ENCODE data around the gene CKS1B.
A peak's percentile ranks its signal among the peaks of the same experiment; 100 is the strongest.

CKS1B gene

DNA sequence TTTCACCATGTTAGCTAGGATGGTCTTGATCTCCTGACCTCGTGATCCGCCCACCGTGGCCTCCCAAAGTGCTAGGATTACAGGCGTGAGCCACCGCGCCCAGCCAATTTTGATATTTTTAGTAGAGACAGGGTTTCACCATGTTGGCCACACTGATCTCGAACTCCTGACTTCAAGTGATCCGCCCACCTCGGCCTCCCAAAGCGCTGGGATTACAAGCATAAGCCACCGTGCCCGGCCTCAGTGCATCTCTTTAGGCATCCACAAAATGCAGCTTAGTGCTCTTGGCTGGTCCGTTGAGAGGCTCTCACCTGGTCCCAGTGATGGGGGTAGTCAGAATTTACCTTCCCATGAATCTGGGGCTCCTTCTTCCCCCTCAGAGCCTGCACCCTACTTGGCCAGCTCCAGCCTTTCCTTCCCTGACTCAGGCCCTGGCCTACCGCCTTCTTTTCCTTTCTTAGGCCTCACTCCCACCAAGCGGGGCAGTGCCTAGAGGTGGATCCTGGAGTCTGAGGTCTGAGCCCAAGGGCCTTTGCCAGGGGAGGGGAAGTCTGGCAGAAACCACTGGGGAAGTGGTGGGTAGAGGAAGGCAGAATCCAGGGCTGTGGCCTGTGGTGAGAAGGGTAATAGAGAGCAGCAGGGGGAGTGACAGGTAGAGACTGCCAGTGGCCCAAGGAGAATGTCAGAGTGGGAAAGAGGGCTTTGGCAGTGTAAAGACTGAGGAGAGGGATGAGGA lies 22.7 kb downstream of the CKS1B start:
- H3K36me3 Mint-ChIP-seq (ENCODE audit: low read depth): no peaks in the 10 kb centered on the region
- H3K4me3 Mint-ChIP-seq: no peak overlapping the region
- H3K27ac Mint-ChIP-seq: no peak overlapping the region
- no peaks in the 10 kb centered on the region for H3K9me3 Mint-ChIP-seq
- peaks cover 29% of the 10 kb centered on the region for H3K4me1 Mint-ChIP-seq (ENCODE audit: low read depth)
- H3K27me3 Mint-ChIP-seq: peaks cover 7% of the 10 kb centered on the region

- Mint-ChIP-seq H3K4me3 (no peak overlapping the region), H3K9me3 (no peaks in the 10 kb centered on the region), H3K4me1 (ENCODE audit: low read depth) (peaks cover 29% of the 10 kb centered on the region), H3K27me3 (peaks cover 7% of the 10 kb centered on the region), H3K36me3 (ENCODE audit: low read depth) (no peaks in the 10 kb centered on the region), H3K27ac (no peak overlapping the region)
These were observed 23.8 kb downstream of the CKS1B start for GRCh38 chr1:154998201-154998780.

GRCh38 chr1:154998818-154999570 lies 24.5 kb downstream of the CKS1B start:
- Mint-ChIP-seq H3K9me3 (no peaks in the 10 kb centered on the region), H3K4me3 (peak overlapping the region; percentile 70), H3K4me1 (ENCODE audit: low read depth) (peaks cover 35% of the 10 kb centered on the region), H3K27me3 (peaks cover 7% of the 10 kb centered on the region), H3K36me3 (ENCODE audit: low read depth) (no peaks in the 10 kb centered on the region), H3K27ac (peak overlapping the region; percentile 92)

- Mint-ChIP-seq H3K27me3 (peaks cover 7% of the 10 kb centered on the region), H3K27ac (peak overlapping the region; percentile 93), H3K36me3 (ENCODE audit: low read depth) (no peaks in the 10 kb centered on the region), H3K4me1 (ENCODE audit: low read depth) (peaks cover 43% of the 10 kb centered on the region), H3K9me3 (no peaks in the 10 kb centered on the region), H3K4me3 (peak overlapping the region; percentile 81)
These were observed 25.3 kb downstream of the CKS1B start for GRCh38 chr1:154999571-155000410.

GRCh38 chr1:155000411-155000725 lies 25.9 kb downstream of the CKS1B start:
- peak overlapping the region; percentile 93 for H3K27ac Mint-ChIP-seq
- peak overlapping the region; percentile 81 for H3K4me3 Mint-ChIP-seq
- no peaks in the 10 kb centered on the region for H3K9me3 Mint-ChIP-seq
- H3K36me3 Mint-ChIP-seq (ENCODE audit: low read depth): no peaks in the 10 kb centered on the region
- peaks cover 48% of the 10 kb centered on the region for H3K4me1 Mint-ChIP-seq (ENCODE audit: low read depth)
- peaks cover 7% of the 10 kb centered on the region for H3K27me3 Mint-ChIP-seq

GRCh38 chr1:155000726-155001424 lies 26.4 kb downstream of the CKS1B start:
- H3K27ac Mint-ChIP-seq: peak overlapping the region; percentile 93
- no peaks in the 10 kb centered on the region for H3K36me3 Mint-ChIP-seq (ENCODE audit: low read depth)
- peaks cover 5% of the 10 kb centered on the region for H3K27me3 Mint-ChIP-seq
- no peaks in the 10 kb centered on the region for H3K9me3 Mint-ChIP-seq
- H3K4me1 Mint-ChIP-seq (ENCODE audit: low read depth): peaks cover 53% of the 10 kb centered on the region
- peak overlapping the region; percentile 81 for H3K4me3 Mint-ChIP-seq

- H3K9me3 Mint-ChIP-seq: no peaks in the 10 kb centered on the region
- peaks cover under 1% of the 10 kb centered on the region for H3K27me3 Mint-ChIP-seq
These were observed 26.9 kb downstream of the CKS1B start for GRCh38 chr1:155001425-155001674.

DNA sequence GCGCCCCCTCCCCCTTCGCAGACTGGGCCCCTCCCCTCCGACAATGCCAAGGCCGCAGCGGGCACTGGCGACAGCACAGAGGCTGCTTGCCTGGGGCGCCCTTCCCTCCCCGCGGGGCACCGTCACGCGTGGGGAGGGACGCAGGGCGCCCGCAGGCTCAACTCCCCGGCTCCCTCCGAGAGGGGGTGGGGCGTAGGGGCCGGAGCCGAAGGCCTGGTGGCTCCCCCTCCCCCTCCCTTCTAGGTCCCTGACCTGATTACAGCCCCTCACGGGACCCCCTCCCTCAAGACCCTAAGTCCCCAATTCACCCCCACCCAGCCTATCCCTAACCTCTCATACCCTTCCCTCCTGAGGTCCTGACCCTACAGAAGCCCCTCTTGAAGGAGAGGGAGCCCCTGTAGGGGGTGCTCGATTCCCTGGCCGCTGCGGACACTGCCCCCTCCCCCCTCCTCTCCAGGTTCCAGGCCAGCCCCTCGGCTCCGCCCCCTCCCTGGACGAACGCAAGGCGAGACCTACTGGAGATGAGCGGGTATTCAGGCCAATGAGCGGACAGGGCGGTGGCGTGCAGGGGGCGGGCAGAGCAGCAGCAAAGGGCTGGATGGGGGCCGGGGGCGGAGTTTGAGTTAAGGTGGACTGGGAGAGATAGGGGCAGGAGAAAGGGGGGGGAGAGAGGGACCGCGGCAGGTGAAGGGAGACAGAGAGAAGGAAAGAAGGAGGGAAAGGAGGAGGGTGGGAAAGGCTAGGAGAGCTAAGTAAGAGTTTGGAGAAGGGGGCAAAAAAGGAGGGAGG lies 27.4 kb downstream of the CKS1B start:
- Mint-ChIP-seq H3K36me3 (ENCODE audit: low read depth) (no peaks in the 10 kb centered on the region), H3K4me3 (peak overlapping the region; percentile 81), H3K4me1 (ENCODE audit: low read depth) (peaks cover 63% of the 10 kb centered on the region), H3K27ac (peak overlapping the region; percentile 90), H3K9me3 (no peaks in the 10 kb centered on the region), H3K27me3 (no peaks in the 10 kb centered on the region)

More at GRCh38 chr1:155001425-155001674, 26.9 kb downstream of the CKS1B start:
- Mint-ChIP-seq H3K27ac (peak overlapping the region; percentile 90), H3K4me1 (ENCODE audit: low read depth) (peaks cover 58% of the 10 kb centered on the region), H3K36me3 (ENCODE audit: low read depth) (no peaks in the 10 kb centered on the region), H3K4me3 (peak overlapping the region; percentile 81)

GRCh38 chr1:155002464-155003226 lies 28.2 kb downstream of the CKS1B start, which contains the start of gene ZBTB7B:
TSS of gene ZBTB7B (plus strand) at chr1:155002802. CDS start at chr1:155014661, 11,859 bp downstream.
- Mint-ChIP-seq H3K27ac (peak within 1 kb of the TSS; percentile 94), H3K36me3 (ENCODE audit: low read depth) (no peaks in the 10 kb centered on the region), H3K27me3 (no peaks in the 10 kb centered on the region), H3K9me3 (no peaks in the 10 kb centered on the region), H3K4me3 (peak within 1 kb of the TSS; percentile 92), H3K4me1 (ENCODE audit: low read depth) (peaks cover 64% of the 10 kb centered on the region)

GRCh38 chr1:155003227-155003765 lies 28.8 kb downstream of the CKS1B start:
- Mint-ChIP-seq H3K9me3 (no peaks in the 10 kb centered on the region), H3K27me3 (no peaks in the 10 kb centered on the region), H3K4me3 (peak overlapping the region; percentile 92), H3K36me3 (ENCODE audit: low read depth) (no peaks in the 10 kb centered on the region), H3K27ac (peak overlapping the region; percentile 94), H3K4me1 (ENCODE audit: low read depth) (peaks cover 57% of the 10 kb centered on the region)

- Mint-ChIP-seq H3K4me3 (peak overlapping the region; percentile 92), H3K36me3 (ENCODE audit: low read depth) (no peaks in the 10 kb centered on the region), H3K27ac (peak overlapping the region; percentile 94), H3K4me1 (ENCODE audit: low read depth) (peaks cover 54% of the 10 kb centered on the region), H3K27me3 (no peaks in the 10 kb centered on the region), H3K9me3 (no peaks in the 10 kb centered on the region)
These were observed 29.4 kb downstream of the CKS1B start for GRCh38 chr1:155003766-155004351.

DNA sequence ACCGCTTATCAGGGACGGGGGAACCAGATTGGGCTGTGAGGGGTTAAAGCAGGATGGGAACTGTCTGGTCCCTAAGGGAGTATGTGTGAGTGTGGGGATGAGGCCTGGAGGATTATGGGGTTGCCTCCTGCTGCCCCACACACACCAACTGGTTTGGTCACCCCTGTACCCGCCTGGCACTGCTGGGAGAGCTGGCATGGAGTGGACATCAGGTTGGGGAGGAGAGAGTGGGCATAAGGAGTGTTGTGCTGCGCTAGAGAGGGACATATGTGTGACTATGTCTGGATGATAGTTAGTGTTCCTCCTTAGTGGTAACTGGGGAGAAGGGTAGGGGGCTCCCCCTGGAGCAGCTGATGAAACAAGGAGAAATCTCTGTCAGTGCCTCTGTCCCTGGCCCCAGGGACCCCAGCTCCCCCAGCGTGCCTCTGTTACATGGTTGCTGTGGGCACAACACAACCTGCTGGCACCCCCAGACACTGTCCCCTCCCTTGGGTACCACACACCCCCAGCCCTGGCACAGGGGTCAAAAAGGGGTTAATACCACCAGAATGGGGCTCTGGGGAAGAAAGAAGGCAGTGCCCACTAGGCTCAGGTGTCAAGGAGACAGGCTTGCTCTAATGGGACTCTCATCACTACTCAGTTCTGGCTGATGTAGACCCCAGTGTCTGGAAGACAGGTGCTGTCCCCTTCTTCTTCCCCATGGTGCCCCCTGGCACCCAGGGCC lies 30.0 kb downstream of the CKS1B start:
- peak overlapping the region; percentile 92 for H3K4me3 Mint-ChIP-seq
- H3K9me3 Mint-ChIP-seq: no peaks in the 10 kb centered on the region
- H3K27ac Mint-ChIP-seq: peak overlapping the region; percentile 89
- H3K27me3 Mint-ChIP-seq: no peaks in the 10 kb centered on the region
- H3K4me1 Mint-ChIP-seq (ENCODE audit: low read depth): peaks cover 57% of the 10 kb centered on the region
- no peaks in the 10 kb centered on the region for H3K36me3 Mint-ChIP-seq (ENCODE audit: low read depth)

Data from stimulated activated naive CD8-positive, alpha-beta T cell treated with anti-CD3 and anti-CD28 coated beads, Interleukin-15, Interleukin-2, amounts not matched to agents 100 ng/mL and 50 ng/mL, for 24 hours (primary cell).